ELR (cell line): ENCODE measurements around the gene DISP2.
A peak's percentile ranks its signal among the peaks of the same experiment; 100 is the strongest.

Source experiments
- DNase-seq: peaks from one replicate; pipeline ENCODE4 v3.0.0-alpha.2; 2015; ENCODE audit warnings: low read depth

The DISP2 gene

DNA sequence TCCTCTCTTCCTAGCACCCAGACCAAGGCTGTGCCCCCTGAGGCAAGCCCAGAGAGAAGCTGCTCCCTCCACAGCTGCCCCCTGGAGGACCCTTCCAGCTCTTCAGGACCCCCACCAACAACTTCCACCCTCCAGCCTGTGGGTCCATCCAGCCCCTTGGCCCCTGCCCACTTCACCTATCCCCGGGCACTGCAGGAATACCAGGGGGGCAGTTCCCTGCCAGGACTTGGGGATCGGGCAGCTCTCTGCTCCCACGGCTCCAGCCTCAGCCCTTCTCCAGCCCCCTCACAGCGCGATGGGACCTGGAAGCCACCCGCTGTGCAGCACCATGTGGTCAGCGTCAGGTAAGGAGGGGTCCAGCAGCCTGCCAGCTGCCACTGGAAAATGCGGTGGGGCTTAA lies 5.6 kb downstream of the DISP2 start:
- DNase-seq, result no peak

DNA sequence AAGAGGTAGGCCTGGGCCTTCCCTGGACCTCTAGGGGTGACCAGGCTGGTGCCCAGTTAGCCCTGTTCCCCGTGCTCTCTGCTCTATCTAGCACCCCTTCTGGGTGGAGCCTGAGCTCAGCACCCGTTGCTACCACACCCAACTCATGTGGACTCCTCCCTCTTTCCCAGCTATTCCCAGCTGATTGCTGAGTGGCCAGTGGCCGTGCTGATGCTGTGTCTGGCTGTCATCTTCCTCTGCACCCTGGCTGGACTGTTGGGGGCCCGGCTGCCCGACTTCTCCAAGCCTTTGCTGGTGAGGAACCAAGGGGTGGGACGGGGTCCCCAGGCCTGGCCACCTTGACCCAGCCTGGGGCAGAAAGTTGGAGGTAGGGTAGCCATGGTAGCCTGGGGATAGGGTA lies 6.2 kb downstream of the DISP2 start:
- DNase-seq, result no peak

DNA sequence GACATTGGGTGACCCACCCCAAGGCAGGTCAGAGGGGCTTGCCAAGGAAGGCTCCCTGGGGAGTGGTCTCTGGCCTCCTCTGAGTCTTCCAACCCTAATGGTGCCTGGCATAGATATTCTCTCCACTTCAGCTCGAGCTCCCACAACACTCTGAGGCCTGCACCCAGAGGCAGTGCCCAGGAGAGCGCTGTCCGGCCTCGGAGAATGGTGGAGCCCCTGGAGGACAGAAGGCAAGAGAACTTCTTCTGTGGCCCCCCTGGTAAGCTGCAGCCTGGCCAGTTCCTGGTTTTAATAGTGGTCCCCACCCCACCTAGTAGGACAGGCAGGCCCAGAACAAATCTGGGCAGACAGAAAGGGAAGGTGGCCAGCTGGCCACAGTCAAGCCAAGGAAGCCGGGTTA lies 7.0 kb downstream of the DISP2 start:
- DNase-seq, result no peak

DNA sequence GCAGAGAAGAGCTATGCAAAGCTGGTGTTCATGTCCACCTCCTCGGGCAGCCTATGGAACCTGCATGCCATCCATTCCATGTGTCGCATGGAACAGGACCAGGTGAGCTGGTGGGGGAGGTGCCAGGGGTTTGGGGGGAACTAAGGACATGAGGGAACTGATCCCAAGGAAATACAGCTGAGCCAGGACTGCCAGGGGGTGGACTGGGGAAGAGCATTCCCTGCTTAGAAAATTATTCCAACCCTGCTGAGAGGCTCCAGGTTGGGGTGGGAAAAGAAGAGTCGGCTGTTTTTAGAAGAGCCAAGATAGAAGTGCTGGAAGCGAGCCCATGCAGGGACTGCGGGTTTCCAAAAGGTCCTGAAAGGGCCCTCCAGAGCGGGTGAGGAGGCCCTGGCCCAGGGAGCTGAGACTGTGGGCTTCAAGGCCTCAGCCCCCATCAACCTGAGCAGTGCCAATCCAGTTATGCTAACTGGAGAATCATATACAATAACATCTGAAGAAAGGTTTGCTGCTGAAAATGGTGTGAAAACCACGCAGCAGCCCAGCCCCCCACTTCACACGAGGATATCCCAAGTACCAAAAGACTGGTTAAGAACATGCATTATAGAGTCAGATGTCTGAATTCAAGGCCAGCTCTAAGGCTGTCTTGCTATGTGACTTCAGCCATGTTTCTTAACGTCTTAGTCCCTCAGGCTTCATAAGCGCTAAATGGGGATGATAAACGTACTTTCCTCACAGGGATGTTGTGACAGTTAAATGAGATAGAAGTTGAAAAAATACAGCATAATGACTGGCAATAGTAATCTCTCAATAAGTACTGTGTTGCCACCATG lies 7.8 kb downstream of the DISP2 start:
- no peak for DNase-seq

DNA sequence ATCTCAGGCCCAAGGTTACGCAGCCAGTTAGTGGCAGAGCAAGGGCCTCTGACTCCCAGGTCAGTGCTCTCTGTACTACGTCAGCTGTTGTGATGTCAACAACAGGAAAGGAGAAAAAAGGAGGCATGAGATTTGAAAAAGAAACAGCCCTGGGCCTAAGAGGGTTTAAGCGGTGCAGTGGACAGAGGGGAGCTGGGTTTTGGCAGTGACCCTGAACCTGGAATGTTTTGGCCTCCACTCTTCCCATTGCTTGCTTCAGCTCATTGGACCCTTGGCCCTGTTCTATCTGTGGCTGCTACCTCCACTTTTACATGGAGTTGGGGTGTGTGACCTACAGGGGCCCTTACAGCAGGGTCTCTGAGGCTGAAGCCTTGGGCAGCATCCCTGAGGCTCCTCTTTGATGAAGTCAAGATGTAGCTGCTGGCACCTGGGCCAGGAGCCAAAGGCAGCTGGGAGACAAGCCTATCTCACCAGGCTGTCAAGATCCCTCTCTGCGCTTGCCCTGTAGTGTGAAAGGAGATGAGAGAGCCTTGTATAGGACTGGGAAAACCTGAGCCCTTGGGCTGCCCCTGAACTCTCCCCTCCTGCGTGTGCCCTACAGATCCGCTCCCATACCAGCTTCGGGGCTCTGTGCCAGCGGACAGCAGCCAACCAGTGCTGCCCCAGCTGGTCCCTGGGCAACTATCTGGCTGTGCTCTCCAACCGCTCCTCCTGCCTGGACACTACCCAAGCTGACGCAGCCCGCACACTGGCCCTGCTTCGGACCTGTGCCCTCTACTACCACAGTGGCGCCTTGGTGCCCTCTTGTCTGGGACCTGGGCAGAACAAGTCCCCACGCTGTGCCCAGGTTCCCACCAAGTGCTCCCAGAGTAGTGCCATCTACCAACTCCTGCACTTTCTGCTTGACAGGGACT lies 8.7 kb downstream of the DISP2 start:
- no peak for DNase-seq

DNA sequence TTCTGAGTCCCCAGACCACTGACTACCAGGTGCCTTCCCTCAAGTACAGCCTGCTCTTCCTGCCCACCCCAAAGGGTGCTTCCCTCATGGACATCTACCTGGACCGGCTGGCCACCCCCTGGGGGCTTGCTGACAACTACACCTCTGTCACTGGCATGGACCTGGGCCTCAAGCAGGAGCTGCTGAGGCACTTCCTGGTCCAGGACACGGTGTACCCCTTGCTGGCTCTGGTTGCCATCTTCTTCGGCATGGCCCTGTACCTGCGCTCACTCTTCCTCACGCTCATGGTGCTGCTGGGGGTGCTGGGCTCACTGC lies 9.3 kb downstream of the DISP2 start:
- DNase-seq, result no peak

DNA sequence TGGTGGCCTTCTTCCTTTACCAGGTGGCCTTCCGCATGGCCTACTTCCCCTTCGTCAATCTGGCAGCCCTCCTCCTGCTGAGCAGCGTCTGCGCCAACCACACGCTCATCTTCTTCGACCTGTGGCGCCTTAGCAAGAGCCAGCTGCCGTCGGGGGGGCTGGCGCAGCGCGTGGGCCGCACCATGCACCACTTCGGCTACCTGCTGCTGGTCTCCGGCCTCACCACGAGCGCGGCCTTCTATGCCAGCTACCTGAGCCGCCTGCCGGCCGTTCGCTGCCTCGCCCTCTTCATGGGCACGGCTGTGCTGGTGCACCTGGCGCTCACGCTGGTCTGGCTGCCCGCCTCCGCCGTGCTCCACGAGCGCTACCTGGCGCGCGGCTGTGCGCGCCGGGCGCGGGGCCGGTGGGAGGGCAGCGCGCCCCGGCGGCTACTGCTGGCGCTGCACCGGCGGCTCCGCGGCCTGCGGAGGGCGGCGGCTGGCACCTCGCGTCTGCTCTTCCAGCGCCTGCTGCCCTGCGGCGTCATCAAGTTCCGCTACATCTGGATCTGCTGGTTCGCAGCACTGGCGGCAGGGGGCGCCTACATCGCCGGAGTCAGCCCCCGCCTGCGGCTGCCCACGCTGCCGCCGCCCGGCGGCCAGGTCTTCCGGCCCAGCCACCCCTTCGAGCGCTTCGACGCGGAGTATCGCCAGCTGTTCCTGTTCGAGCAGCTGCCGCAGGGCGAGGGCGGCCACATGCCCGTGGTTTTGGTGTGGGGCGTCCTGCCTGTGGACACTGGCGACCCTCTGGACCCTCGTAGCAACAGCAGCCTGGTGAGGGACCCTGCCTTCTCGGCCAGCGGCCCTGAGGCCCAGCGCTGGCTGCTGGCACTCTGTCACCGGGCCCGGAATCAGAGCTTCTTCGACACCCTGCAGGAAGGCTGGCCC lies 9.9 kb downstream of the DISP2 start:
- DNase-seq, result peak; percentile 91

DNA sequence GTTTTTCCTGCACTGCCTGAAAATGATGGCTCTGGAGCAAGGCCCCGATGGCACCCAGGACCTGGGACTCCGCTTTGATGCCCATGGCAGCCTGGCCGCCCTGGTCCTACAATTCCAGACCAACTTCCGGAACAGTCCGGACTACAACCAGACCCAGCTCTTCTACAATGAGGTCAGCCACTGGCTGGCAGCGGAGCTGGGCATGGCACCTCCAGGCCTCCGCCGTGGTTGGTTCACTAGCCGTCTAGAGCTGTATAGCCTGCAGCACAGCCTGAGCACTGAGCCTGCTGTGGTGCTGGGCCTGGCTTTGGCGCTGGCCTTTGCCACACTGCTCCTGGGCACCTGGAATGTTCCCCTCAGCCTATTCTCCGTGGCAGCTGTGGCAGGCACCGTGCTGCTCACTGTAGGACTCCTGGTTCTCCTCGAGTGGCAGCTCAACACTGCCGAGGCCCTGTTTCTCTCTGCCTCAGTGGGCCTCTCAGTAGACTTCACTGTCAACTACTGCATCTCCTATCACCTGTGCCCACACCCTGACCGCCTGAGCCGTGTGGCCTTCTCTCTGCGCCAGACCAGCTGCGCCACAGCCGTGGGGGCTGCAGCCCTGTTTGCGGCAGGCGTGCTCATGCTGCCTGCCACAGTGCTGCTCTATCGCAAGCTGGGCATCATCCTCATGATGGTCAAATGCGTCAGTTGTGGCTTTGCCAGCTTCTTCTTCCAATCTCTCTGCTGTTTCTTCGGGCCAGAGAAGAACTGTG lies 10.9 kb downstream of the DISP2 start:
- no peak for DNase-seq

DNA sequence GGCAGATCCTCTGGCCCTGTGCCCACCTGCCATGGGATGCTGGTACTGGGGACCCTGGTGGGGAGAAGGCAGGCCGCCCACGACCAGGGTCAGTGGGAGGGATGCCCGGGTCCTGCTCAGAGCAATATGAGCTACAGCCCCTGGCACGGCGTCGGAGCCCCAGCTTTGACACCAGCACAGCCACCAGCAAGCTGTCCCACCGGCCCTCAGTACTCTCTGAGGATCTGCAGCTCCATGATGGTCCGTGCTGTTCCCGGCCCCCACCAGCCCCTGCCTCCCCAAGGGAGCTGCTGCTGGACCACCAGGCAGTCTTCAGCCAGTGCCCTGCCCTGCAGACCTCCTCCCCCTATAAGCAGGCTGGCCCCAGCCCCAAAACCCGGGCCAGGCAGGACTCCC lies 11.5 kb downstream of the DISP2 start:
- DNase-seq, result no peak

DNA sequence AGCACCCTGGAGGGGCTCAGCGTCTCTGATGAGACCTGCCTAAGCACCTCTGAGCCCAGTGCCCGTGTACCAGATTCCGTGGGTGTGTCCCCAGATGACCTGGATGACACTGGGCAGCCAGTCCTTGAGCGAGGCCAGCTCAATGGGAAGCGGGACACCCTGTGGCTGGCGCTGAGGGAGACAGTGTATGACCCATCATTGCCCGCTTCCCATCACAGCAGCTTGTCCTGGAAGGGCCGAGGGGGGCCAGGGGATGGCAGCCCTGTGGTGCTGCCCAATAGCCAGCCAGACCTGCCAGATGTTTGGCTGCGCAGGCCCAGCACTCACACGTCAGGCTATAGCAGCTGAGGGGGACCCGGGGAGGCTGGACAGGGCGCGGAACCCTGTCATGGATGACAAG lies 12.0 kb downstream of the DISP2 start:
- no peak for DNase-seq

DNA sequence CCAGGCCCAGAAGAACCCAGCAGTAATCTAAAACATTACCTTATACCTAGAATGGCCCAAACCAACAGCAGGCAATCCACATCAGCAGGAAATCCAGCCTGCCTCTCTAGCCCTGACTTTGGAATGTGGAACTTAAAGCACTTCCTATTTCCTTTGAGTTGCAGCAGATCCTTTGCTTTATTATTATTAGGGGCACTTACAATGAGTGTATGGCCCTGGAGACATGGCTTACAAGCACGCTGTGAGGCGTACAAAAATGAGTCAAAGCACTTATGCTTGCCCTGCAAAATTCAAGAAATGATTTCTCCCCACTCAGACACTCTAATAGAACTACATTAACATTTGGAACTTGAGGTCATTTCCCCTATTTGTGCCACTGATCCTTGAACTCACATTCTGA lies 15.0 kb downstream of the DISP2 start:
- peak; percentile 40 for DNase-seq

DNA sequence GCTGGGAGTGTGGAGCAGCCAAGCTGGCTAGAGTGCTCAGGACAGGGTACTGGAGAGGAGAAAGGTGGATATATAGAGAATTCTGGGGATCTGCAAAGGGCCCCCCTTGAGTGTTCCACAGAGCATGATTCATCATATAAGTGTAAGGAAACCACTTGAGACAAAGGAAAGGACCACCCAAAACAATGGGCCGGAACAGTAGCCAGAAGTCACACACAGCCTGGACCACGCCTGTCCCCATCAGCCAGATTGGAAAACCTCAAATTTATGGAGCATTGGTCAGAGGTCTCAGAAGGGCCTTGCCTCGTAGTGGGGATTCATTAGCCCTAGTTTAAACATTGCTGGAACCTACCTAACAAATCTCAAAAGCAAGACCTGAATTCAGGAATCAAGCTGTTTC lies 19.6 kb downstream of the DISP2 start:
- DNase-seq, result no peak

DNA sequence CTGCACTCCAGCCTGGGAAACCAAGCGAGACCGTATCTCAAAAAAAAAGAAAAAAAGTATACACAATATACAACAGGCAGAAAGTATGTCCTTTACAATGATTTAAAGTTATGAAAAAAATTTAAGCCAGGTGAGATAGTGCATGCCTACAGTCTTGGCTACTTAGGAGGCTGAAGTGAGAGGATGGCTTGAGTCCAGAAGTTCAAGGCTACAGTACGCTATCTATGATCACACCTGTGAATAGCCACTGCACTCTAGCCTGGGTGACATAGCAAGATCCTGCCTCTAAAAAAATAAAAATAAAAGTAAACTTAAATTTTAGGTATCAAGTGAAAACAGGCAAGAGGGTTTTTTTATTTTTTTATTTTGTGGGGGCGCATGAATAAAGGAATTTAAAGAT lies 21.4 kb downstream of the DISP2 start:
- DNase-seq, result no peak

DNA sequence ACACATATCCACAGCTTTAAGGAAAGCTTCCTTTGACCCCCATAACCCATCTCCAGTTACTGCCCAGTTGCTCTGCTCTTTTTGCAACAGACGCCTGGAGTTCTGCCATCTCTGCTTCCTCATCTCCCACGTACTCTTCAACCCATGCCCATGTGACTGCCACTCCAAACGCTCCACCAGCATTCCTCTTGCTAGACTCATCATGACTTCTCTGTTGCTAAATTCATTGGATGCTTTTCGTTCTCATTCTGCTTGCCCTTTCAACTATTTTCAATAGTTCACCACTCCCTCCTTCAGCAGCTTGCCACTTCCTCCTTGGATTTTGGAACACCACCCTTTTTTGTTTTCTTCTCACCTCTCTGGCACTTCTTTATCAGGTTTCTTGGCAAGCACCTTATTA lies 21.8 kb downstream of the DISP2 start:
- DNase-seq, result peak; percentile 96

DNA sequence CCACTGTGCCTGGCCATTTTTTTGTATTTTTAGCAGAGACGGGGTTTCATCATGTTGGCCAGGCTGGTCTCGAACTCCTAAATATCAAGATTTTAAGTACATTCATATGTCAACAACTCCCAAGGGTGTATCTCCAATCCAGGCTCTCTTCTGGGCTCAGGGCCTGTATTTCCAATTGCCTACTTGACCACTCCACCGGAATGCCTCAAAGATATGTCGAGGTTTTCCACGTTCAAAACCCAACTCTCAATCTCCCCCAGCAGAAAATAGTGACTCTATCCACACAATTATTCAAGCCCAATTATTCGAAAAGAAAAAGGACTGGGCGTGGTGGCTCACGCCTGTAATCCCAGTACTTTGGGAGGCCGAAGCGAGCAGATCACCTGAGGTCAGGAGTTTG lies 22.6 kb downstream of the DISP2 start:
- DNase-seq, result no peak

DNA sequence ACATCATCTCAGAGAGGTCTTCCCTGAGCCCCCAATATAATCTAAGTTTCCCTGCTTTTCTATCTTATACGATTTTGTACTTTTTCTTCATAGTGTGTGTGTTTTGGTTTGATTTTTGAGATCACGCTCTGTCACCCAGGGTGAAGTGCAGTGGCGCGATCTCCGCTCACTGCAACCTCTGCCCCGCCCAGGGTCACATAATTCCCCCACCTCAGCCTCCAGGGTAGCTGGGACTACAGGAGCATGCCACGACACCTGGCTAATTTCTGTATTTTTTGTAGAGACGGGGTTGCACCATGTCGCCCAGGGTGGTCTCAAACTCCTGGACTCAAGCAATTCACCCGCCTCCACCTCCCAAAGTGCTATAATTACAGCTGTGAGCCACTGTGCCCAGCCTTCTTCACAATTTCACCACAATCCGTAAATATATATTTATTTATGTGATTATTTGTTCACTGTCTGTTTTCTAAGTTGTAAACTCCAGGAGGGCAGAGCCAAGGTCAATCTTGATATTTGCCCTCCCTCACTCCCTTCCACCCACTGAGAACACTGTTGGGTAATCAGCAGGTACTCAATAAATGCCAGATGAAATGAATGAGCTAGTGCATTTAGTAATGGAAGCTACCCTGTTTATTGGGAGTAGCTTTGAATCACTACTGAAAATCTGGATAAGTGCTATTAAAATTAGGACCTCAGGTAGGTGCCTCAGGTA lies 24.0 kb downstream of the DISP2 start:
- DNase-seq, result no peak

DNA sequence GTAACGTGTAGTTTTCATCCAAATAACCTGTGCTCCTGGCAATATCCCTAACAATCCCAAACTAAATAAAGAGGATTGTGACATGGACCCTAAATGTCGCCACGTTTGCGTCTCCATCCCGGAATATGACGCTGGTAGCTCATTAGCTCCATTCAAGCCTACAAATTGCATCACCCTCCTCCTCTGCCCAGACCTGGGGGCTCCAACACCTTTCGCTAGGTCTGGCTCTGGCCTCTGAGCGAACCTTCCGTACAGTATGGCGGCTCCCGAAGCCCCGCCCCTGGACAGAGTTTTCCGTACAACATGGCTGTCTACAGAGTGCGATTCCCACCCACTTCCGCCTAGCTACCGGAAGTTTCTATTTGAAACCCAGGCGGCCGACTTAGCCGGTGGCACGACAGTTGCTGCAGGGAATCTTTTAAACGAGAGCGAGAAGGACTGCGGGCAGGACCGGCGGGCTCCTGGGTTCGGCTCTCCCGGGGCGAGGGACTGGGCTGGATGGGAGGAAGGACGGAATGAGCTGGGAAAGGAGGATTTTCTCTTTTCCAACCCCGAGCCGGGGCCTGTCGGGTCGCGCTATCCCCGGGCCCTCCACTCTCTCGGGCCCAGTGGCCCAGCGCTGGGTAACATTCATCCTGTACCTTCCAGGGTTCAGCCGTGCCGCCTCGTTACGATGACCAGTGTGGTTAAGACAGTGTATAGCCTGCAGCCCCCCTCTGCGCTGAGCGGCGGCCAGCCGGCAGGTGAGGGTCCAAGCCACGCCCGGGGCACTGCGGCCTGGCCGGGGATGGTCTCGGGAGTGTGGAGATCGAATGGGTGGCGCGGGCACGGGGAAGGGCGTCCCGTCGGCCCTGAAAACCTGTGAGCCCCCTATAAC lies 24.8 kb downstream of the DISP2 start, which contains the start of gene KNSTRN:
KNSTRN (plus strand) TSS at position 142 of the 877 bp plus-strand sequence; CDS start at position 257, 115 bp downstream.
- DNase-seq, result peak; percentile 95

DNA sequence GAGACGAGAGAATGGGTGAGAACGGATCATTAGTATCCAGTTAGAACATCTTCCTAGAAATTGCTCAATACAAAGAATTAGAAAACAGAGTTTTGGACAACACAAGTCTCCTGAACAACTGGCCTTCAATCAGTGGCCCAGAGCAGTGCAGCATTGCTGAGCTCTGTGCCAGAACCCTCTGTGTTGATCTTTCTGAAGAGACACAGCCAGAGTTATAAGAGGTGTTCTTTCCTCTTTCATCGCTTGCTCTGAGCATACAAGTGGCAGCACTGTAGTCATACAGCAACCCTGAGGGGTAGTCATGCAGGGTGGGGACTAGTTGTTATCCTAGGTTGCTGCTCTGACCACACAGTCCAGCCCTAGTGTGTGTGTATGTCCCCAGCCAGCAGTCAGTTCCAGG lies 28.5 kb downstream of the DISP2 start:
- DNase-seq, result no peak

DNA sequence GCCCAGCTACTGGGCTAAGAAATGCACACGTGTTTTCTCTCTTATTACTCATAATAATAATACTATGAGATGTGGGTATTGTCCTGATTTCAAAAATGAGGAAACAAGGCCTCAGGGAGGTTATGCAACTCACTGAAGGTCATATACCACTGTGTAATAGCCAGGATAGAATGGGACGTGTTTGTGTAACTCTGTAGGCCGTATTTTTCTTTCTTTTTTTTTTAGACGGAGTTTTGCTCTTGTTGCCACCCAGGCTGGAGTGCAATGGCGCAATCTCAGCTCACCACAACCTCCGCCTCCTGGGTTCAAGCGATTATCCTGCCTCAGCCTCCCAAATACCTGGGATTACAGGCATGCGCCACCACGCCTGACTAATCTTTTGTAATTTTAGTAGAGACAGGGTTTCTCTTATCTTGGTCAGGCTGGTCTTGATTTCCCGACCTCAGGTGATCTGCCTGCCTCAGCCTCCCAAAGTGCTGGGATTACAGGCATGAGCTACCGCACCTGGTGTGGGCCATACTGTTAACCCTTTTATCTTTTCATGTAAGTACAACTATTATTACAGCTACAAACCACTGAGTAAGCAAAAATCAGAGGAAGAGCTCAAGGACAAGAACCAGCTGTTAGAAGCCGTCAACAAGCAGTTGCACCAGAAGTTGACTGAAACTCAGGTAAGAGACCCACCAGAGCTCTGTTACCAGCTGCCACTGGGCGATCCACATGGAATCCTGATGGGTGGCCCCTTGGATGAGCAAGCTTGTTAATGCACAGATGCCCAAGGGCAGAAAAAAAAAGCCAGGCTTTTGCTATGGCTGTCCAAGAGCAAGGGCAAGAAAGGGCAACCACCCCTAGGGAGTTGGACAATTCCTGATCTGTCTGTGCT lies 31.2 kb downstream of the DISP2 start:
- no peak for DNase-seq
